ENCODE data around the gene NRARP. TPM values are rescaled to one million over a fixed set of nuclear protein-coding genes. Genes with fewer than 3 reads are reported as not detected.

The NRARP gene
- polyA plus RNA-seq, 3 donors = 15.4 TPM; not detected in 2

GRCh38 chr9:137264067-137264466, 38.0 kb downstream of the NRARP start:
- Histone ChIP-seq H3K27ac (ENCODE audit: low read depth in 1 of 2, low read length in 2 of 2) (no peak overlapping the region), H3K4me2 (replicated peaks; ENCODE audit: extremely low read depth, low read length, poor library complexity, severe bottlenecking) (no peak overlapping the region), H3K27me3 (ENCODE audit: control insufficient read depth in 2 of 2, insufficient read depth in 2 of 2, low read length in 2 of 2) (no peaks in the 10 kb centered on the region), H3K36me3 (replicated peaks in 1 of 2; ENCODE audit: control insufficient read depth in 1 of 2, insufficient read depth in 2 of 2, low read length in 2 of 2) (peaks cover 36 to 55% of the 10 kb centered on the region in 2 donors), H2AFZ (ENCODE audit: insufficient read depth, low read depth, low read length, poor library complexity, severe bottlenecking) (no peak overlapping the region), H3K4me3 (replicated peaks in 1 of 3; ENCODE audit: low read depth in 2 of 3, low read length in 3 of 3) (no peak overlapping the region), H3K4me1 (ENCODE audit: control insufficient read depth in 1 of 2, insufficient read depth in 2 of 2, low read length in 2 of 2) (peaks cover 18 to 21% of the 10 kb centered on the region in 2 donors), H3K9ac (ENCODE audit: insufficient read depth, low read length, poor library complexity, severe bottlenecking) (no peak overlapping the region), H3K79me2 (ENCODE audit: insufficient read depth, low read length) (peaks cover 3% of the 10 kb centered on the region), H4K20me1 (ENCODE audit: insufficient read depth, low read length) (peaks cover 29% of the 10 kb centered on the region), H3K9me3 (replicated peaks in 1 of 2; ENCODE audit: control insufficient read depth in 1 of 2, insufficient read depth in 1 of 2, low read length in 2 of 2) (no peaks in the 10 kb centered on the region)
- WGBS (ENCODE audit: insufficient coverage) = 98% methylated on average over 22 of the region's 22 CpGs
- peak overlapping the region in 1 of 7 donors; percentile 18 for H3K27ac Mint-ChIP-seq
- H3K4me1 Mint-ChIP-seq = peaks cover 21% of the 10 kb centered on the region
- H3K9me3 Mint-ChIP-seq = peaks cover 0 to 5% (median 0%) of the 10 kb centered on the region in 7 donors
- H3K27me3 Mint-ChIP-seq (ENCODE audit: low read depth in 3 of 3) = no peaks in the 10 kb centered on the region
- H3K4me3 Mint-ChIP-seq = no peak overlapping the region
- intact Hi-C loops (cut with micrococcal nuclease) = no loop called here
- peaks cover 34 to 67% of the 10 kb centered on the region in 2 donors for H3K36me3 Mint-ChIP-seq
- DNase-seq = no peak
- TF ChIP-seq CTCF (IDR thresholded peaks at IDR 0.05) = no peak

GRCh38 chr9:137263506-137263905, 38.6 kb downstream of the NRARP start:
- no peak for TF ChIP-seq CTCF (IDR thresholded peaks at IDR 0.05)
- Mint-ChIP-seq H3K36me3 (peaks cover 35 to 69% of the 10 kb centered on the region in 2 donors), H3K9me3 (peaks cover 0 to 5% (median 0%) of the 10 kb centered on the region in 7 donors), H3K4me3 (no peak overlapping the region), H3K27me3 (ENCODE audit: low read depth in 3 of 3) (no peaks in the 10 kb centered on the region), H3K4me1 (peaks cover 15% of the 10 kb centered on the region), H3K27ac (peak overlapping the region in 2 of 7 donors; percentile 37 to 60)
- H3K79me2 ChIP-seq (ENCODE audit: insufficient read depth, low read length) = peaks cover 3% of the 10 kb centered on the region
- no peak for DNase-seq
- H3K9me3 ChIP-seq (replicated peaks in 1 of 2; ENCODE audit: control insufficient read depth in 1 of 2, insufficient read depth in 1 of 2, low read length in 2 of 2) = no peaks in the 10 kb centered on the region
- 98% methylated on average over 9 of the region's 10 CpGs for WGBS (ENCODE audit: insufficient coverage)
- H3K4me3 ChIP-seq (replicated peaks in 1 of 3; ENCODE audit: low read depth in 2 of 3, low read length in 3 of 3) = no peak overlapping the region
- no peak overlapping the region for H3K9ac ChIP-seq (ENCODE audit: insufficient read depth, low read length, poor library complexity, severe bottlenecking)
- H2AFZ ChIP-seq (ENCODE audit: insufficient read depth, low read depth, low read length, poor library complexity, severe bottlenecking) = no peak overlapping the region
- H3K36me3 ChIP-seq (replicated peaks in 1 of 2; ENCODE audit: control insufficient read depth in 1 of 2, insufficient read depth in 2 of 2, low read length in 2 of 2) = peaks cover 41 to 55% of the 10 kb centered on the region in 2 donors
- peaks cover 12 to 16% of the 10 kb centered on the region in 2 donors for H3K4me1 ChIP-seq (ENCODE audit: control insufficient read depth in 1 of 2, insufficient read depth in 2 of 2, low read length in 2 of 2)
- no peak overlapping the region for H3K27ac ChIP-seq (ENCODE audit: low read depth in 1 of 2, low read length in 2 of 2)
- no peaks in the 10 kb centered on the region for H3K27me3 ChIP-seq (ENCODE audit: control insufficient read depth in 2 of 2, insufficient read depth in 2 of 2, low read length in 2 of 2)
- H4K20me1 ChIP-seq (ENCODE audit: insufficient read depth, low read length) = peaks cover 29% of the 10 kb centered on the region
- H3K4me2 ChIP-seq (replicated peaks; ENCODE audit: extremely low read depth, low read length, poor library complexity, severe bottlenecking) = no peak overlapping the region
- intact Hi-C loops (cut with micrococcal nuclease) = no loop called here
